GM19351 (cell line): Measurements from ENCODE around the gene ENGASE.

Experiments used
- ATAC-seq: cut with Tn5 transposase; IDR thresholded peaks from one replicate; pipeline ENCODE4 v1.9.1; 2021; ENCODE audit warnings: mild to moderate bottlenecking, moderate library complexity; ENCODE audit not compliant: unreplicated experiment

ENGASE gene

DNA sequence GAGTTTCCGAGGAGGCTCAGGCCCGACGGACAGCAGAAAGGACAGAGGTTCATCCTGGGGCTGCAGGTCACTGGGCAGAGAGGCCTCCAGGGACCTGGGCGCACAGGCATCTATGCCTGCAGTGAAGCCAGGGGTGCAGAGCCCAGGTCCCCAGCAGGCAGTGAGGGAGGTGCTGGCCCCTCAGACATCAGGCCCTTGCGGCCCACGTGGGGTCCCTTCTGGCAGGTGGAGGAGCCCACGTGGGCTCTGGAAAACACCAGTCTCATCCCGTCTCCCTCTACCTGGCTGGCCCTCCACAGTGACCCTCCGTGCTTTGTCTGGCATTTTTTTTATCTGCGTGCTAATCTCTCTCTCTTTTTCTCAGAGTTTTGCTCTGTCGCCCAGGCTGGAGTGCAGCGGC is 36.5 kb downstream of the ENGASE start:
- no peak for ATAC-seq

DNA sequence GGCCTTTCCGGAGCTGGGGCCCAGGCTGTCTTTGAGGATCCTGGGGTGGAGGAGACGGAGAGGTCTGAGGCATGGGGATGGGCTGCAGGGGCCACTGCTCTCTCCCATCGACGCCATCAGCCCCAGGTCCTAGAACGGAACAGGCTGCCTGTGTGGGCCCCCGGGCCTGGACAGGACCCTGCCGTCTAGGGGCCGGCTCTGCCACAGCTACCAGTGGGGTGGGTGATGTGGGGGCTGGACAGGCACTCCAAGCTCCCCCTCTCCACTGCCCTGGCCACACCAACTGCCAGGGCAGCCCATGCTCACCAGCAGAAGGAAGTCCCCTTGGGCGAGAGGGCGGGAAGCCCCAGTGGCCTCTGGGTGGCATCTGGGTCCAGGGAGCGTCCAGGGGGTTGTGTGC is 37.8 kb downstream of the ENGASE start:
- no peak for ATAC-seq

DNA sequence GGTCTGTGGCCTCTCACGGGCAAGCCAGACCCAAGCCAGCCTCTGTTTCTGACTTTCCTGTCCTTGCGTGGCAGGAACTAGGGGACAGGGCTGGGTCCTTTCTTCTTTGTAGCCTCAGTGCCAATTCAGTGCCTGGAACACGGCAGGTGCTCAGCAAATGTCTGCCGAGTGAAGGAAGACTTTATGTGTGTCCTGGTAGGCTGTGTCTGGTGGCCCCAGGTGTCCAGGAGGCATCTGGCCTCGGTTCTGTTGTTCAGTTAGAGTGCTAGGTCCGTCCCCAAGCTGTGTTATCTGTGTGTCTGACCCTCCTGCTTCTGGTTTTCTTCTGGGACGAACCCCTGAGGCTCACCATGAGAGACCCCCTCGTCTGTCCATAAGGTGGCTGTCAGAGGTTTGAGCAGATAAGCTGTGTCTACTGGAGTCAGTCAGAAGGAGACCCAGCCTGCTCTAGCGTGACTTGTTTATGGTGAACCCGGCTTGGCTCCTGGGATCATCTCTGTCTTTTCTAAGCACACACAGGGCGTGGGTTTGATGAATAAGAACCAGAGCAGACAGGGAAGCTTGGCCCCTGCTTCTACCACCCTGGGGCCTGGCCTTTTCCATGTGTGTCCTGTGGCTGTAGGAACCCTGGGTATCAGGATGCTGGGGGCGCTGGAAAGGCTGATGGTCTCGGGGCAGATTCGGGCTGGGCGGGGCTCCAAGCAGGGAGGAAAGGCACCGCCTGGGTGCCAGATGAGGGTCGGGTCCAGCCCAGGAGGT is 39.3 kb downstream of the ENGASE start:
- no peak for ATAC-seq

DNA sequence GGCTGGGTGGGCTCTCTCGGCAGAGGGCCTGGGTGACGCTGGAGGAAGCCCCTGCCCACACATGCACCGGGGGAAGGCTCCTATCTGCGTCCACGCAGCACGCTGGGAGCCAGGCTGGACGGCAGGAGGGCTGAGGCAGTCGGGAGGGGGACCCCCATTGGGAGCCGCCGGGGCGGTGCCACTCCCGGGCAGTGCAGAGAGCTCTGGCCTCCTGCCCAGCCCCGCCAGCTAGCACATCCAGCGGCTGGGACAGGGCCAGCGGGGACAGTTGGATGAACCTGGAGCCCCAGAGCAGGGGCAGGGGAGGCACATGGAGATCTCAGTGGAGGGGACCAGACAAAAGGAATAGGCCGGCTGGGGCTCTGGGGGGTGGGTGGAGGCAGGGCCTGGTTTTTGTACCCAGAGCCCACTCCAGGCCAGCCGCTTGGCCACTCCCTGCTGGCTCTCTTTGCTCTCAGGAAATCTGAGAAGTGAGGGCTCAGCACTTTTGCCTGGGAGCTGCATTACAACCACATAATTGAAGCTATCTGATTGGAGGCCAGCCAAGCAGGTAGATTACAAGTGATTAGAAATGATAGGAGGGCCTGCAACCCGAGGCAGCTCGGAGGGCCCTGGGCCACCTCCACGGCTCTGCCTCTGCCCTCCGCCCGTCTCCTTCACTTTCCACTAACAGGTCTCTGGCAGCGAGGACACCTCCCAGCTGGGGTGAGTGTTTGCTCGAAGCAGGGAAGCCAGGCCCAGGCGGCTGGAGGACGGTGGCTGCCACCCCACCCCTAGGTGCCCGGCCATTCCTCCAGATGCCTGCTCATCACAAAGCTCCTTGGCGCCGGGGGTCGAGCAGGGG is 40.1 kb downstream of the ENGASE start:
- ATAC-seq, result no peak

DNA sequence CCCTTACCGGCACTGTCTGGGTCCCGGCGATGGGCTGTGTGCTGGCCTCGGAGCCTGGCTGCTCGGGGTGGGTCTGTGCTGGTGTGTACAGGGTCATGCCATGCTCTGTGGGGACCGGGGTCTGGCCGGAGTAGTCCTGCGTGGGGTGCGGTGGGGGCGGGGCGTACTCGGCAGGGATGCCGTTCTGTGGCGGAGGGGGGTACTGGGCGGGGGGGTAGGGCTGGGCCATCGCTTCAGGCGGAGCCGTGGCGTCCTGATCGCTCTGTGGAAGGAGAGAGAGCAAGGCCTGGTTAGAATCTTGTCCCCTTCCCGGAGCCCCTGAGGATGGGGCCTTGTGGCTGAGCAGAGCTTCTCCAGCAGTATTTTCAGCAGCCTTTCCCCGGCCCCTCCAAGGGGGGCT is 40.9 kb downstream of the ENGASE start:
- ATAC-seq, result no peak

DNA sequence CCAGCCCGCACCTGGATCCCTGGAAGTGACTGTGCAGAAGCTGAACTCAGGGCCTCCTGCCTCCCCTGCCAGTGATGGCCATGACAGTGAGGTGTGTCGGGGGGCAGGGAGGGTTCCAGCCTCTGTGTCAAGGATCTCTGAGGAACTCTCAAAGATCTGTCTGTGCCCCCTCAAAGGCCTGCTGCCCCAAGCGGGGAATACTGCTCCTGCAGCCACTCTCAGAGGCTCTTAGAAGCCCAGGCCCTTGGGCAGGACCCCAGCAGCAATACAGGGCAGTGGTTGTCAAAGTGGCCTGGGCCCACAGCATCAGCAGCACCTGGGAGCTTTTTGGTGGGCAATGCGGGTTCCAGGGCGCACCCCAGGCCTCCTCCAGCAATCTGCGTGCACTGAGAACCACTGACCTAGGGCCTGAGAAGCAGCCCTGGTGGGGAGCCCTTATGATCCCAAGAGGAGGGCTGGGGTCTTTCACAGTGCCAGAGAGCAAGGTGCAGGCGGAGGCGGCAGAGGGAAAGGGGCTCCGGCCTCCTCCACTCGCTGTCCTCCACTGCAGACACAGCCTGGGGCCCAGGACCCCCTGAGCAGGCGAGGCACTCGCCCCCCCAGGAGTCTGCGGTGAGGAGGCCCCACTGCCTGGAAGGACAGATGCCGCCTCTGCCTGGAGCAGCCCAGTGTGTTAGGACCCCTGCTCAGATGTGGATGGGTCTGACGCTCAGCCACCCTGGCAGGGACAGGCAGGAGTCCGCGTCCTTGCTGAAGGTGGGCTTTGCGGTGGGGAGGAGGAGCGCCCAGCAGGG is 42.1 kb downstream of the ENGASE start:
- ATAC-seq, result no peak

DNA sequence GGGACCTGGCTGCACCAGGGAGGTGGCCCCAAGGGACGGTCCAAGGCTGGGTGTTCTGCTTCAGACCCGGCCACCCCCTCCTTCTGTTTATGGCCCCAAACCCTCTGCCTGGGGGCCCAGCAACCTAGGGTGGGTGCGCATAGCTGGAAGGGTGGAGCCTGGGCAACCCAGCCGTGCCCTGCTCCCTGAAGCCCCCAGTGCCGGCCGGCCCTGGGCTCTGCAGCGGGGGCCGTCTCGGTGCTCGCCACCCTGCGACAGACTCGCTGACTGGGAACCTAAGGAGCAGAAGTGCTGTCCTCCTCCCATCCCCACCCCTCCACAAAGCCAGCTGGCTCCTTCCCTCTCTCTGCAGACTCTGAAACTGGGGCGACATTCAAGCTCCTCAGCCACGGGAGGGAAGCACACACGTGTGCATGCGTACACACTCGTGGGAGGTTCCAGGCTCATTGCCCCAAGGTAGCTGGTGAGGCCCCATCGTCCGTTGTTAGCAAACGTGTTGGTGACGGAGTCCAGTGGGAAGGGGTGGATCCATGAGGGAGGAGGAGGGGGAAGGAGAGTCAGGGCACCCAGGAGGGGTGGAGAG is 43.4 kb downstream of the ENGASE start:
- ATAC-seq, result no peak

DNA sequence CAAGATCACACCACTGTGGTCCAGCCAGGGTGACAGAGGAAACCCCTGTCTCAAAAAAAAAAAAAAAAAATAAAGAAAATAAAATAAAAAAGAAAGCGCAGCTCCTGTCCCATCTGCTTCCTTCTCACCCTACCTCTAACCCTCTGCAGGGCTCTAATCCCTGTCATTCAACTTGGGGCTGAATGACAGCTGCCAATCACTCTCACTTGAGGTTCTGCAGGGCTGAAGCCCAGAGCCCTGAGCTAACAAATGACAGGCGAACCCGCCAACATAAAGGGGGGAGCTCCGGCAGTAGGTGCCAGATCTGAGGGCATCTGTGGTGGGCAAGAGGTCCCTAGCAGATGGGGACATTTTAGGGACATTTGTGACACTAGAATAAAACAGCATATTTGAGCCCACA is 44.3 kb downstream of the ENGASE start:
- no peak for ATAC-seq

DNA sequence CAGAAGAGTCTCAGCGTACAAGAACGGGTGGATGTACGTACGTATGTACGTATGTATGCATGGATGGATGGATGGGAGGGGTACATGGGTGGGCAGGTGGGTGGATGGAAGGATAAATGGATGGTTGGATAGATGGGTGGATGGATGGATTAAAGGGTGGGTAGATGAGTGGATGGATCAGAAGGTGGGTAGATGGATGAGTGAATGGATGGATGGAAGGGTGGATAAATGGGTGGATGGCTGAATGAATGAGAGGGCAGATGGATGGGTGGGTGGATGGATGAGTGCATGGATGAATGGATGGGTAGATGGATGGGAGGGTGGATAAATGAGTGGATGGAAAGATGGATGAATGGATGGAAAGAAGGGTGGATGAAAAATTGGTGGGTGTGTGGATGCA is 45.6 kb downstream of the ENGASE start:
- no peak for ATAC-seq

DNA sequence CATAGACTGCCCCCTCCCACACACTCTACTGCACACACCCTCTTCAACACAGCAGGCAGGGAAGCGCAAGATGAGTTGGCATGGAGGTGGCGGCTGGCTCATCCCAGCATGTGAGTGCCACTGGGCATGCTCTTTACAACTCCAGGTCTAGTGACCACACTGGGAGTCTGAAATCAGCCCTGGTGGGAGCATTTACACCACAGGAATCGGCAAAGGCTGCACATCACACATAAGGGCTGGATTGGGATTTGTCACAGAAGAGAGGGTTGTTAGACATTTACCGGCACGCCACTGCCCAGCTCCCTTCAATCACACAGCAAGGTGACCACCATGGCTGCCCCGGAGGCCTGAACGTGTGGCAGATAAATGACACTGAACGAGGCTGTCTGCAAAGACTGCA is 49.4 kb downstream of the ENGASE start:
- no peak for ATAC-seq

DNA sequence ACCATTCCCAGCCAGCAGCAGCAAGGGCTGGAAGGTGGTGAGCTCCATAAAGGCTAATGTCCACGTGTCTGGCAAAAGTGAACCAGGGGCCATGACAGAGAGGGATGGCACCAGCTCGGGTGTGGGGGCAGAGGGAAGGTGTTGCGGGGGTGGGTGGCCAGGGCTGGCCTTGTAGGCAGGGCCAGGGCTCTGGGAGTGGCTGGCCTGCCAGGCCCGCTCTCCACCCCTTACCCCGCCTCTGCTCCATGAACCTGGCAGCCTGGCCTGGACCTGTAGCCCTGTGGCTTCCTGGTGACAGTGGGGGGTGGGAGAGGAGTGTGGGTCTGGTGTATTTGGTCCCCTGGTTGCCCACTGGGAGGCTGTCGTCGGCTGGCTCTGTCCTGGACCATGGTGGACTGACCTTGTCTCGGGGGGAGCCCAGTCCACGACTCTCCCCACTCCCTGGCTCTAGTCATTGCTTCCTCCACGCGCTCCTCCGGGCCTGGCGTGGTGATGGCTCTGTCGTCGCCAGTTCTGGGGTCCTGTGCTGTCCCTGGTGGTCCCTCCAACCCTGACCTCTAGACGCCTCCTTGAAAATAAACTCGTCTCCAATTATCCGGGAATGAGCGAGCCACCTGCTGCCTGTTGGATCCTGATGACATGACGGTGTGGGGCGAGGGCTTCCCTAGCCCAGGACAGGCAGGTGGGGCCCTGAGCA is 50.0 kb downstream of the ENGASE start:
- no peak for ATAC-seq

DNA sequence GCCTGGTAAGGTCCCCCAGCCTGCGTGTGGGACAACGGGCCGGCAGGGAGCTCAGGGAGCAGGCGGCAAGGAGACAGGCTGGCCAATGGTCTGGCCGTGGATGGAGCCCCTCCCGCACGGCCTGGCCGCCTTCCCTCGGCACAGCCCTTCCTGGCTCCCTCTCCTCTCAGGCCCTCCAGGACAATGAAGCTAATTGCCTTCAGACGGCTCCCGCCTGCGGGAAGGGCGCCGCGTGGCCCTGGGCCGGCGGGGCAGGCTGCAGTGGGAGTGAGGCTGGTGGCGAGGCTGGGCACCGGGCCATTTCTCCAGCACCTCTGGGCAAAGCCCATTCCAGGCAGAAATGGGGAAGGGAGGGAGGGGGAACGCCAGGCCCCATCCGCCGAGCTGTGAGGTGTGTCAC is 50.9 kb downstream of the ENGASE start:
- no peak for ATAC-seq

DNA sequence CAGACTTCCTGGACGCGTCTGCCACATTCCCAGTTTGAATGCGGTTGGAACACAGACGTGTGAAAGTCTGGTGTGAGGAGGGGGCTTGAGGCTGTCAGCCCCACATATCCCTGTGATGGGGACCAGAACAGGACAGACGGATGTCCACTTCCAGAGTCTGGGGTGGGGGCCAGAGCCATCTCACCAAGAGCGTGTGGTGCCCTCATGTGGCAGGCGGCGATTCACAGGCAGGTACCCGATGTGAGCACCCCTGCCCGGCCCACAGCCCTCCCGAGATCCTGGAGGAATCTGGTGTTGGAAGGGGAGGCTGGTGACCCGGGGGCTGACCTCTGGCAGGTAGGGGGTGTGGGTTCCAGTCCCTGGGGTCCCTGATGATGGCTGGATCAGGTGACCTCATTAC is 51.5 kb downstream of the ENGASE start:
- no peak for ATAC-seq

DNA sequence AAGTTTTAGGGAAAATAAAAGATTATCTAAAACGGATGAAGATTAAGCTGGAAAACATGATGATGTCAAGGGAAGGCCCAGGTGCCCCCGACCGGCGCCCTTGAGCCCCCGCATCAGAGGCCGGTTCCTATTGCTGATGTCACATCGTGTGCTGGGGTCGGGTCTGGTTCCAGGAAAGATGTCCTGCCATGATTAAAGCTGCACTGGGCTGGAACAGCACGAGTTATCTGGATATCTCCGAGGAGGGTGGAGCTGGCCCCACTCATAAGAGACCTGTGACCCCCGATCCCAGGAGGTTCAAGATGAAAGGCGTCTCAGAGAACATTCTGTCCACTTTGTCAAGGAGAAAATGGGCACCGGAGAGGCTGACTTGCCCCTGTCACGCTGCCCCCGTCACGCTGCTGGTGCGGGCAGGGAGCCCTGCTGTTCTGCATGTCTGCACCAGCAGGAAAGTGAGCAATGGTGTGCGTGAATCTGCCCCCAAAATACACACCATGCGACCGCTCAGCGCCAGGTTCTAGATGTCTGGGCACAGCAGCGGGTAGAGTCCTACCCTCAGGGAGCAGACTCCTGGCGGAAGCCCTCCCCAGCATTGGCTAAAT is 53.0 kb downstream of the ENGASE start:
- ATAC-seq, result no peak

DNA sequence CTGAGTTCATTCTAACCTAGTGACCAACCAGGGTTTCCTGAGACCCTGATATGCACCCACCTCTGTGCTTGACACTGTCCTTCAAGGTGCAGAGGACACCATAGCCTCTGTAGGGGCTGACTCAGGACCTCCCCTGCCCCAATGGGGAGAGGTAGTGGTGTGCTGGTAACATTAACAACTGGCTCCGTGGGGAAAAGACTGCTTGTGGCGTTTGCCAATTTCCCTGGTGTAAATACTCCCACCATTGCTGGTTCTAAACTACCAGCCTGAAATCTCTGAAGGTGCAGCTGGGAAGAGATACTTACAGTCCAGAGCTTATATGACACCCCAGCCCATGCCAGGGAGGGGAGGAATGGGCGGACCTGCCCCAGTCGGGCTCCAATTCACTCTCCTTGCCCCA is 54.9 kb downstream of the ENGASE start:
- ATAC-seq, result no peak

DNA sequence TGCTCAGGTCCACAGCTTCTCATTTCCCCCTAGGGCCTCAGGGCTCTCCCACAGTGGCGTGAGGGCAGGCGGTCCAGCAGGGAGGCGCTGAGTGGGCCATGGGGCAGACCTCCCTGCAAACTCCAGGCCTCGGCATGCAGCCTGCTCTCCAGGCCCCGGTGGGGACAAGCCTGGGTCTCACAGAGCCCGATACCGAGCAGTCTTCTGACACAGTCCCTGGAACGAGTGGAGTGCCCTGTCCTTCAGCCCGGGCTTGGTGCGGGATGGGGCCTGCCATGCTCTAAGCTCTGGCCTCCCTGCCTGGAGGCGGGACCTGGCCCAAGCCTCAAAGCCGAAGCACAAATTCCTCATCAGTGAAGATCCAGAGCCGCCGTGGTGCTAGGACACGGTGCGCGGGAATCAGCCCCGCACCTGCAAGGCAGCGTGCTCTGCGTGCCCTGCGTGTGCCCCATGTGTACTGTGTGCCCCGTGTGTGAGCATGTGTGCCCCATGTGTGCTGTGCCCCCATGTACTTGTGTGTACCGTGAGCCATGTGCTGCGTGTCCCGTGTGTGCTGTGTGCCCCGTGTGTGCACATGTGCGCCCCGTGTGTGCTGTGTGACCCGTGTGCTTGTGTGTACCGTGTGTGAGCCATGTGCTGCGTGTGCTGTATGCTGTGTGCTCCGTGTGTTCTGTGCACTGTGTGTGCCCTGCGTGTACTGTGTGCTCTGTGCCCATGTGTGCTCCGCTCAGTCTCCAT is 56.1 kb downstream of the ENGASE start:
- no peak for ATAC-seq

DNA sequence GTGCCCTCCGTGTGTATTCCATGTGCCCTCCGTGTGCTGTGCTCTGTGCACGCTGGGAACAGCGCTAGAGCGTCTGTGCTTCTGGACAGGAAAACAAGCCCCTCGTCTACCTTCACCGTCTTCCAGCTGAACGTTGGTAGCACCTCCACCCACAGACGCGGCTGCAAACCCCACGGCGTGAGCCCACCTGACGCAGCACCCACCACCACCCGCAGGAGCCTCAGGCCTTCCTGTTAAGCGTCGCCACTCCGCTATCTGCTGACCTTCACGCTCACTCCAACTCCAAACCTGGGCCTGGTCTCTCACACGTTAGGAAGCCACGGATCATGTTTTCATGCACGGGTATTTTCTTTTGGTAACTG is 56.6 kb downstream of the ENGASE start:
- no peak for ATAC-seq

DNA sequence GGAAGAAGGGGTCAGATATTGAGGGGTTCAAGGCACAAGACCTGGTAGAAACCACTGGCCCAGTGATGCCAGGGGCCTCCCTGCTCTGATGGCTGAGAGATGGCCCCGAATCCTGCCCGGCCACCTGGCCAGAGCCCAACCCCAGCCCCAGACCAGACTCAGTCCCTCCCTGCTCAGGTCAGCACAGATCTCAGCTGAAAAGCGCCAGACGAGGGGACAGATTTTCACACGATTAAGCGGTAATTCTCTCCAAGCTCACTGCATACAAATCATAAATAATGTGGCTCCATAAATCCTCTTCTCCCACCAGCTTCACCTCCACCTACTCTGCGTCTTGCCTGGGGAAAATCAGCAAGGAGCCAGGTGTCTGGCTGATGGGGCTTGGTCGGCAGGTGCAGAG is 57.1 kb downstream of the ENGASE start:
- ATAC-seq, result no peak

DNA sequence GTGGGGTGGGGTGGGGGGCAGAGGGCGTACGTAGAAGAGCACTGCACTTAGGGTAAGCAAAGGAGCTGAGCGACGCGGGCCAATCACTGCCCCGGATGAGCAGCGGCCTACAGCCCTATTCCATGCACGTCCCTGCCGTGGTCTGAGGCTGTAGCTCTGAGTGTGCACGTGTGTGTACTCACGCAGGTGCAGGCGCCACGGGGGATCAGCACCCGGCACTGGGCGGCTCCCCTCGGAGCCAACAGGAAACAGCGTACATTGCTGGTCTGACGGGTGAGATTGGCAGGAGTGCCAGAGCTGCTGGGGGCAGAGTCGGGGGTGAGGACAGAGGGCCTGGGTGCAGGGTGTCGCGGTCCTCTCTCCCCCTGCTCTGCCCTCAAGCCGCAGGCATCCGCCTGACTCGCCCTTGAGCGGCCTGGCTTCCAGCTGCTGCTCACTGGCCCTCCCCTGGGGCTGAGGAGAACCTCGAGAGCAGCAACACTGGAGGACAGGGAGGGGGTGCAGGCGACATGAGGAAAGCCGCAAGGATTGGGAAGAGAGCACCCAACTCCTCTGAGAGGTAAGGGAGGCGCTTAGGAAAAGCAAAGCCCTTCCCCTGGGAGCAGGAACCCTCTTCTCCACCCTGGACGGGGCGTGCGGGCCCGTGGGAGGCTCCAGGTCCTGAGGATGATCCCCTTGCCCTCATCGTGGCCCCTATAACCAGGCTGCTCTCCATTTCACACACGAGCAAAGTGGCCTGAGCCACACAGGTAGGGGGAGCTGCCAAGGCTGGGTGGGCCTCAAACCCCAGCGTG is 57.8 kb downstream of the ENGASE start:
- ATAC-seq, result no peak
